Choroid plexus epithelial cell (primary cell): ENCODE data around the gene RTBDN.

Source experiments
- DNase-seq: peaks from one replicate; pipeline ENCODE4 v3.0.0-alpha.2; 2010; ENCODE audit warnings: low read depth
- H3K4me3 ChIP-seq: 2 replicates; pipeline ENCODE4 v1.5.1; 2011; ENCODE audit warnings: low read depth, mild to moderate bottlenecking, control low read depth, low read length, moderate library complexity
- CTCF ChIP-seq: conservative IDR thresholded peaks from 2 replicates; pipeline ENCODE4 v1.5.1; 2011; ENCODE audit warnings: low read depth, mild to moderate bottlenecking, control low read depth, inconsistent platforms, low read length, moderate library complexity

Gene RTBDN

DNA sequence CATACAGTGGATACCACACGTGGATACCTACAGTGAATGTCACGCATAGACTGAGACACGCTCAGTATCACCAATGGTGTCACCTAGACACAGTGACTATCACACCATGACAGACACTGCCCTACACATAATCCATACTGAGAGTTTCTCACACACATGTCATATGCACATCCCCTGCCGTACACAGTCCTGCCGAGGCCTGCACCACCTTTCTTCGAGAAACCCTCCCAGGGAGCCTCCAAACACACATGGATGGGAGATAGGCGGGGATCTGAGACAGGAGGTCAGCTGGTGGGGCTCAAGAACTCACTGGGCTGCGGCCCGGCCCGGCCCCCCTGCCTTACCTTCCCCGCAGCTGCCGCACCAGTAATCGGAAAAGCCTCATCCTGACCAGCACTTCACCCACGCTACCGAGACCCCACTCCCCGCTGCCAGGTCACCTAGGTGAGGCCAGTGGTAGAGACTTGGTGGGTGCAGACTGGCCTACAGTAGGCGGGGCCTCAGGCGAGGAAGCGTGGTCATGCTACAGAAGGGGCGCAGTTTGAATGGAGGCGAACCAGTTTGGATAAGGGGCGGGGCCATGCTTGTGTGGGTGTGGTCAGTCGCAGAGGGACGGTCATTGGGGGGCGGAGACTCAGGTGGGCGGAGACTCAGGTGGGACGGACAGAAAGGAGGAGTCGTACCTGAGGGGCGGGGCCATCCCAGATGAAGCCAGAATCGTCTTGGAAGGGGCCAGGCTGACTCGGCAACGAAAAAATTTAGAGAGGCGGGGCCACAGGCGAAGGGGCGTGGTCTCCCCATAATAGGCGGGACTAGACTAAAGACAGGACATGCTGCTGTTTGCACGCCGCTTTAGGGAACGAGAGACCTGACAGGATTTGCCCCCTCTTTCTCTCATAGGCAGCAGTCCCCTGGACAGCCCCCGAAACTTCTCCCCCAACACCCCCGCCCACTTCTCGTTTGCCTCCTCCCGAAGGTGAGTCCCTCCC is 6.0 kb upstream of the RTBDN start:
- no peak for TF ChIP-seq CTCF
- peak overlapping the region; percentile 20 for H3K4me3 ChIP-seq
- peak; percentile 69 for DNase-seq

GRCh38 chr19:12838886-12839756 is 4.7 kb upstream of the RTBDN start:
- no peak for TF ChIP-seq CTCF
- H3K4me3 ChIP-seq: no peak overlapping the region
- no peak for DNase-seq

GRCh38 chr19:12838182-12838885 is 4.0 kb upstream of the RTBDN start, which contains the start of gene MAST1:
TSS of gene MAST1 (plus strand) at chr19:12838515. CDS start at chr19:12838573, 58 bp downstream.
- peak; percentile 31 for TF ChIP-seq CTCF
- no peak within 1 kb of the TSS for H3K4me3 ChIP-seq
- no peak for DNase-seq

DNA sequence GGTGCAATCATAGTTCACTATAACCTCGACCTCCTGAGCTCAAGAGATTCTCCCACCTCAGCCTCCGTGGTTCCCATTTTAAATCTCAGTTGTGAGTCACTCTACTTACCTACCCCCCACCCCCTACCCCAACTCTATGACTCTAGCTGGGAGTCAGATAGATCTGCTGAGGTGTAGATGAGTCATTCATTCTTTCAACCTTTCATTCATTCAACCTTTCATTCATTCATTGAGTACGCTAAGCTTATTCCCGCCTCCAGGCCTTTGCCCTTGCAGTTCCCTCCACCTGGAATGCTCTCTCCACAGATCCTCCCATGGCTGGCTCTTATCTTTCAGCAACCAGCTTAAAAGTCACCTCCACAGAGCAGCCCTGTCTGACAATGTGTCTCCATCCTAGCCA is 2.8 kb upstream of the RTBDN start:
- no peak for DNase-seq
- no peak overlapping the region for H3K4me3 ChIP-seq
- no peak for TF ChIP-seq CTCF

DNA sequence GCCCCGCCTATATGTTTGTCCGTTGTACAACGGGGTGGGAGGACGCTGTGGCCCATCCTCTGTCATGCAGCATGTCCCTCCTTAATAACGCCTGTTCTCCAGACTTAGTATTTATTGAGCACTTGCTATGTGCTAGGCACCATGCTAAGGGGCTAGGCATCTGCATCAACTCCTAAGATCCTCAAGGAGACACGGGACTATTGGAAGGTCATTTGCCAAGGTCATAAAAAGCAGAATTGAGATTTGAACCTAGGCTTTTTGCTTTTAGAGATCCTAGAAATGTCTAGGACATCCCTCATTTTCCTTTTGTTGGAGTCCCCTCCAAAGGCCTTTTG is 2.1 kb upstream of the RTBDN start:
- DNase-seq: no peak
- no peak for TF ChIP-seq CTCF
- H3K4me3 ChIP-seq: no peak overlapping the region

GRCh38 chr19:12834976-12835757 is 788 bp upstream of the RTBDN start:
- no peak overlapping the region for H3K4me3 ChIP-seq
- TF ChIP-seq CTCF: no peak
- no peak for DNase-seq
